Glutamatergic neuron (in vitro differentiated cells): Measurements from ENCODE around the gene TLDC2. TPM values are rescaled to one million over a fixed set of nuclear protein-coding genes. Genes with fewer than 3 reads are reported as not detected.
"Not testable (repeated sequence)": the region's sequence is repeated elsewhere in the genome, so short reads cannot be mapped to it uniquely, and the experiment has no call there.

Experiments
- DNase-seq: peaks from one replicate; pipeline ENCODE4 v3.0.0; 2022
- H3K27ac Mint-ChIP-seq: one replicate; pipeline ENCODE4 v1.8.0; 2020; ENCODE audit warnings: mild to moderate bottlenecking, mixed read lengths, inconsistent platforms; ENCODE audit not compliant: unreplicated experiment
- H3K27me3 Mint-ChIP-seq: one replicate; pipeline ENCODE4 v1.8.0; 2020; ENCODE audit warnings: mild to moderate bottlenecking, moderate library complexity, mixed read lengths, inconsistent platforms; ENCODE audit not compliant: unreplicated experiment
- H3K36me3 Mint-ChIP-seq: one replicate; pipeline ENCODE4 v1.8.0; 2020; ENCODE audit warnings: mild to moderate bottlenecking, mixed read lengths, inconsistent platforms; ENCODE audit not compliant: unreplicated experiment
- H3K4me1 Mint-ChIP-seq: one replicate; pipeline ENCODE4 v1.8.0; 2020; ENCODE audit warnings: mild to moderate bottlenecking, low read depth, mixed read lengths, inconsistent platforms; ENCODE audit not compliant: unreplicated experiment
- H3K4me3 Mint-ChIP-seq: one replicate; pipeline ENCODE4 v1.8.0; 2020; ENCODE audit warnings: mild to moderate bottlenecking, mixed read lengths, inconsistent platforms; ENCODE audit not compliant: unreplicated experiment
- H3K9me3 Mint-ChIP-seq: one replicate; pipeline ENCODE4 v1.8.0; 2020; ENCODE audit warnings: mild to moderate bottlenecking, moderate library complexity, mixed read lengths, inconsistent platforms; ENCODE audit not compliant: unreplicated experiment
- total RNA-seq: library from RNA; stranded (reverse); fragmentation: NEBNext Ultra II Directional; extraction: Animal tissue kit (Norgen Biotek cat#: 25700); gene quantifications from one replicate; pipeline ENCODE4 v1.2.1, GENCODE V29; 2021; ENCODE audit not compliant: unreplicated experiment
- TF ChIP-seq, protein P1 (sequence below): fragments of 200-600 bp; sonication (generic); IDR thresholded peaks from one replicate; pipeline ENCODE4 v1.5.0; 2021; ENCODE audit not compliant: partially characterized antibody, unreplicated experiment

The TLDC2 gene
- total RNA-seq, 1 donor from 2014 or later, result not detected

DNA sequence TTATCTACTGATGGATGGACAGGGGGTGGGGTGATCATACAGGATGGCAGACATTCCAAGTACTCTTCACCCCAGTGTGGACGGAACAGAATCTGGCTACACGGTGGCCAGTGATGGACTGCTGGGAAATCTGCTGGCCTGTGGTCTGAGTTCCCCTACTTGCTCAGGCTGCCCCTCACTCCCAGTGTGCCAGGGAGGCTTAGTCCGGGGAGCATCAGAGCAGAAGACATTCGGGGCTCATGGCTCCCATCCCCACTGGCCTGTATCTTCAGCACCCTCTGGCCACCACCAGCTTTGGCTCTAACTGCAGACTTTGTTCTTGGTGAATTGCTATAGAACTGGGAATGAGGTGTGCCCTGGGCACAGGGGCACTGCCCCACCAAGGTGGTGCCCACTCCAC is 15.3 kb downstream of the TLDC2 start:
- Mint-ChIP-seq H3K27me3 (peaks cover 2% of the 10 kb centered on the region), H3K27ac (no peak overlapping the region), H3K4me1 (peaks cover 6% of the 10 kb centered on the region), H3K9me3 (peaks cover 2% of the 10 kb centered on the region), H3K4me3 (no peak overlapping the region), H3K36me3 (no peaks in the 10 kb centered on the region)
- TF ChIP-seq, protein P1, sequence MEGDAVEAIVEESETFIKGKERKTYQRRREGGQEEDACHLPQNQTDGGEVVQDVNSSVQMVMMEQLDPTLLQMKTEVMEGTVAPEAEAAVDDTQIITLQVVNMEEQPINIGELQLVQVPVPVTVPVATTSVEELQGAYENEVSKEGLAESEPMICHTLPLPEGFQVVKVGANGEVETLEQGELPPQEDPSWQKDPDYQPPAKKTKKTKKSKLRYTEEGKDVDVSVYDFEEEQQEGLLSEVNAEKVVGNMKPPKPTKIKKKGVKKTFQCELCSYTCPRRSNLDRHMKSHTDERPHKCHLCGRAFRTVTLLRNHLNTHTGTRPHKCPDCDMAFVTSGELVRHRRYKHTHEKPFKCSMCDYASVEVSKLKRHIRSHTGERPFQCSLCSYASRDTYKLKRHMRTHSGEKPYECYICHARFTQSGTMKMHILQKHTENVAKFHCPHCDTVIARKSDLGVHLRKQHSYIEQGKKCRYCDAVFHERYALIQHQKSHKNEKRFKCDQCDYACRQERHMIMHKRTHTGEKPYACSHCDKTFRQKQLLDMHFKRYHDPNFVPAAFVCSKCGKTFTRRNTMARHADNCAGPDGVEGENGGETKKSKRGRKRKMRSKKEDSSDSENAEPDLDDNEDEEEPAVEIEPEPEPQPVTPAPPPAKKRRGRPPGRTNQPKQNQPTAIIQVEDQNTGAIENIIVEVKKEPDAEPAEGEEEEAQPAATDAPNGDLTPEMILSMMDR, result no peak
- no peak for DNase-seq

DNA sequence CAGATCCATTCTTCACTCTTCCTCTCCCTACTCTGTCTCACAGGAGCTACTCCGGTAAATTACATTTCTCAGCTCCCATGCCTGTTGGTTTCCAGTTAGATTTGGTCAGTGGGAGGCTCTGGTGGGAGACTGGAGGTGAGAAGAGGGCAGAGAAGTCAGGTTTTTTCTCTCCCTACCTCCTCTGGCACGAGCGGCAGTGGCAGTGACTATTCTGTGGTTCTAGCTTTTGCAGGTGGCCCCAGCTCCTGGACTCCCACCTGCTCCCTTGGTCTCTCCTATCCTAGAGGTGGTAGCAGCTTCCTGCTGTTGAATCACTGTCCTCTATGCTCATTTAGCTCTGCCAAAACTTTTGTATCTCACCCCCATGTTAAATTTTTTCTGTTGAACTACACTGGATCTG is 17.9 kb downstream of the TLDC2 start:
- DNase-seq, result no peak
- no peaks in the 10 kb centered on the region for H3K36me3 Mint-ChIP-seq
- H3K9me3 Mint-ChIP-seq, result no peaks in the 10 kb centered on the region
- TF ChIP-seq, protein P1, result no peak
- H3K4me1 Mint-ChIP-seq, result no peaks in the 10 kb centered on the region
- H3K4me3 Mint-ChIP-seq, result no peak overlapping the region
- H3K27me3 Mint-ChIP-seq, result peaks cover 2% of the 10 kb centered on the region
- no peak overlapping the region for H3K27ac Mint-ChIP-seq

DNA sequence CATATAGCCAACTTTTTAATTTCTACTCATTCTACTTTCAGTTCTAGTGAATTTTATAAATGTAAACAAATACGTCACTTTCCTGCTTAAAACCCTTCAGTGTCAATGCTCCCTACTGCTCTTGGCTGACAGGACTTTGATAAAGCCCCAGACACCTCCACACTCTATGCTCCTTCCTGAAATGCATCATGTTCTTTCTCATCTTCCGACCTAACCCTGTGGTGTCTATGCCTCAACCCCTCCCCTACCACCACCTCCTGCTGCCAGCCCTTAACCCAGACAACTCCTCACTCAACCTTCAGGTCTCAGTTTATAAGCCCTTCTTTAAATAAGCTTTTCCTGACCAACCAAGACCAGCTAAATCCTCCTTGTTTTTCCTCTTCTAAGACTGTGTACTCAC is 19.1 kb downstream of the TLDC2 start:
- no peak overlapping the region for H3K27ac Mint-ChIP-seq
- peaks cover 2% of the 10 kb centered on the region for H3K27me3 Mint-ChIP-seq
- no peak overlapping the region for H3K4me3 Mint-ChIP-seq
- H3K36me3 Mint-ChIP-seq, result no peaks in the 10 kb centered on the region
- no peak for DNase-seq
- TF ChIP-seq, protein P1, result no peak
- no peaks in the 10 kb centered on the region for H3K4me1 Mint-ChIP-seq
- no peaks in the 10 kb centered on the region for H3K9me3 Mint-ChIP-seq

DNA sequence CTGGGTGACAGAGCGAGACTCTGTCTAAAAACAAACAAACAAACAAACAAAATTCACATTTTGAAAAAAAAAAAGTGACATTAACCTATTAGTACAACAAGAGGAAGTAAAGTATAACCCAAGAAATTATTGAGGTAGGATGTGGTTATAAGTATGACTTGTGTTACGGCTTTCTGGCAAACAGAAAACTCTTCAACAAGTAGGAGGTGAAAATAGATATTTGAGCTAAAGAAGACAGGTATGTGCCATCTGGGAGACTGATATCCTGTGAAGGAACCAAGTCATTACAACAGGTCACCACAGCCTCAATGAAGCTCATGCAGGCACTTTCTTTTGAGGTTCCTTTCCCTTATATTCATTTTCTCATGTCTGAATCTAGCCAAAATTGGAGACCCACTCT is 28.8 kb downstream of the TLDC2 start:
- H3K9me3 Mint-ChIP-seq, result no peaks in the 10 kb centered on the region
- no peak for DNase-seq
- TF ChIP-seq, protein P1, result no peak
- no peak overlapping the region for H3K27ac Mint-ChIP-seq
- no peaks in the 10 kb centered on the region for H3K36me3 Mint-ChIP-seq
- no peaks in the 10 kb centered on the region for H3K4me1 Mint-ChIP-seq
- peaks cover 6% of the 10 kb centered on the region for H3K27me3 Mint-ChIP-seq
- no peak overlapping the region for H3K4me3 Mint-ChIP-seq

- H3K27me3 Mint-ChIP-seq, H3K4me3 Mint-ChIP-seq, H3K4me1 Mint-ChIP-seq, H3K9me3 Mint-ChIP-seq, H3K27ac Mint-ChIP-seq, H3K36me3 Mint-ChIP-seq, DNase-seq: not testable (repeated sequence)
These were observed 29.6 kb downstream of the TLDC2 start for GRCh38 chr20:36905566-36905965.

GRCh38 chr20:36906086-36906485 is 30.1 kb downstream of the TLDC2 start:
- H3K36me3 Mint-ChIP-seq, H3K4me3 Mint-ChIP-seq, H3K27me3 Mint-ChIP-seq, H3K4me1 Mint-ChIP-seq, H3K9me3 Mint-ChIP-seq, H3K27ac Mint-ChIP-seq, DNase-seq: not testable (repeated sequence)
